ENCODE data around the gene ZNF30. TPM values are rescaled to one million over a fixed set of nuclear protein-coding genes. Genes with fewer than 3 reads are reported as not detected.

The ZNF30 gene
- total RNA-seq, 8 experiments from 2014 or later: 4.3 to 8.3 (median 6.9) TPM

DNA sequence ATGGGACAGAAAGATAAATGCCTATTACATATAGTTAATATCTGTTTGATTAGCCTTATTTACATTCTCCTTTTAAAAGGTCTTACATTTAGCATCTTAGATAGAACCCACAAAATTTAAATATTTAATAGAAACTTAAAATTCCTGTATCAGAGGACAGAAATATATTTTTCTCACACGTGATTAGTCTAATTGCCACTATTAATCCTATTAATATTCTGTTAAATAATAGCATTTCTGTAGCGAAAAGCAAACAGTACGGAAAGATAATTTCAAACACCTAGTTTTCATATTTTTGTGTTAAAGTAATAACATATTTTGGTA lies 380 bp upstream of the ZNF30 start:
- Histone ChIP-seq H3K4me1 (replicated peaks in 1 of 2) (peaks cover 3 to 9% of the 10 kb centered on the region in 2 donors), H3K4me3 (peak overlapping the region; percentile 53 to 86 (median 67)), H3K27ac (no peak overlapping the region)
- in situ Hi-C loops (cut with MboI; ENCODE audit: low pct_unique_long_range_greater_than_20kb in 2 of 9, low sequenced_read_pairs in 9 of 9, unreplicated experiment in 9 of 9): no loop called here
- WGBS, 10 experiments: 0 to 67% (median 56%) methylated on average over 1 to 3 of the region's 3 CpGs
- no peak for ATAC-seq (replicated peaks in 6 of 8)

DNA sequence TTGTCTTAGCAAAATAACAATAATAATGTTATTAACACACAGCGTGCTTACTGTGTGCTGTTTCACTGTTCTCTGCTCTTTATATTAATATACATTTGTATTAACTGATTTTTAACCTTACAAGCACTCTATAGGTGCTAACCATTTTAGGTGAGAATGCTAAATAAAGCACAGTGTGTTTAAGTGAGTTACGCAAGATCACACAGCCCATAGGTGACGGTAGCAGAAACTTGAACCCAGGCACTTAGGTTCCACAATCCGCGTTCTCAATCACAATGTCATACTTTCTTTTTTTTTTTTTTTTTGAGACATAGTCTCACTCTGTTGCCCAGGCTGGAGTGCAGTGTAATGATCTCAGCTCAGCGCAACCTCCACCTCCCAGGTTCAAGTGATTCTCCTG lies 5.8 kb downstream of the ZNF30 start:
- Histone ChIP-seq H3K4me3 (no peak overlapping the region), H3K4me1 (replicated peaks in 1 of 2) (peaks cover 3 to 4% of the 10 kb centered on the region in 2 donors), H3K27ac (no peak overlapping the region)
- in situ Hi-C loops (cut with MboI; ENCODE audit: low pct_unique_long_range_greater_than_20kb in 2 of 9, low sequenced_read_pairs in 9 of 9, unreplicated experiment in 9 of 9): no loop called here
- 83 to 100% (median 96%) methylated on average over 1 to 5 of the region's 6 CpGs for WGBS, 10 experiments
- no peak for ATAC-seq (replicated peaks in 6 of 8)

DNA sequence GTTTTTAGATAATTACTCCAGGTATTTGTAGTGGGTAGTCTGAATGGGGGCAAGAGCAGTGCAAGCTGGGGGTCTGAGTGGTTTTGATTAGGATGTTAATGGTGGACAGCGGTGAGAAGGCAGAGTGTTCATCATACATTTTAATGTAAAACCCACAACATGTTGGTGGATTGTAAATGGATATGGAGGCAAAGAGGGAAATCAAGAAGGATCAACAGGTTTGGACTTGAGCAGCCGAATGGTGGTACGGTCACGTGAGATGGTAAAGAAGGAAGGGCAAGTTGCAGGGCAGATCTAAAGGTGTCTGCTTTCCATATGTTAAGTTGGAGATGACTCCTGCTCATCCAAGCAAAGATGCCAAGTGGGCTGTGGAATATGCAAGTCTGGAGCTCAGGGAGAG lies 9.5 kb downstream of the ZNF30 start:
- ATAC-seq (replicated peaks in 6 of 8): no peak
- no peak overlapping the region for H3K27ac ChIP-seq
- in situ Hi-C loops (cut with MboI; ENCODE audit: low pct_unique_long_range_greater_than_20kb in 2 of 9, low sequenced_read_pairs in 9 of 9, unreplicated experiment in 9 of 9): no loop called here
- no peak overlapping the region for H3K4me3 ChIP-seq
- H3K4me1 ChIP-seq (replicated peaks in 1 of 2): no peaks in the 10 kb centered on the region
- WGBS, 10 experiments: 95 to 100% (median 100%) methylated on average over 1 to 4 of the region's 4 CpGs; no CpG with 5 or more reads in 3 of the 10 experiments

DNA sequence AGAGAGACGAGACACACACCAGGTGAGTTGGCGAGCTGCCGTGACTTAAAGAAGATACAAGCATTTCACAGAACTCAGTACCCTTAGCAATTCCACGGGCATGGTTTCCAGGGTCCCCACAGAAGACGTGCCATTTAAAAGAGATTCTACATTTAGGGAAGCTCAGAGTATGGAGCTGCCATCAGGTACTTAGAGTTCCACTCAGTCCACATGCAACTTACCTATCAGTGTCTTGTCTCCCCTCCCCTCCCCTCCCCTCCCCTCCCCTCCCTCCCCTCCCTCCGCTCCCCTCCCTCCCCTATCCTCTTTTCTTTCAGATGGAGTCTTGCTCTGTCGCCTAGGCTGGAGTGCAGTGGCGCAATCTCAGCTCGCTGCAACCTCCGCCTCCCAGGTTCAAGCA lies 12.2 kb downstream of the ZNF30 start:
- ATAC-seq (replicated peaks in 6 of 8): no peak
- Histone ChIP-seq H3K27ac (no peak overlapping the region), H3K4me3 (no peak overlapping the region), H3K4me1 (replicated peaks in 1 of 2) (no peaks in the 10 kb centered on the region)
- in situ Hi-C loops (cut with MboI; ENCODE audit: low pct_unique_long_range_greater_than_20kb in 2 of 9, low sequenced_read_pairs in 9 of 9, unreplicated experiment in 9 of 9): no loop called here
- WGBS, 10 experiments: 83 to 100% (median 90%) methylated on average over 1 to 3 of the region's 10 CpGs; no CpG with 5 or more reads in 7 of the 10 experiments

DNA sequence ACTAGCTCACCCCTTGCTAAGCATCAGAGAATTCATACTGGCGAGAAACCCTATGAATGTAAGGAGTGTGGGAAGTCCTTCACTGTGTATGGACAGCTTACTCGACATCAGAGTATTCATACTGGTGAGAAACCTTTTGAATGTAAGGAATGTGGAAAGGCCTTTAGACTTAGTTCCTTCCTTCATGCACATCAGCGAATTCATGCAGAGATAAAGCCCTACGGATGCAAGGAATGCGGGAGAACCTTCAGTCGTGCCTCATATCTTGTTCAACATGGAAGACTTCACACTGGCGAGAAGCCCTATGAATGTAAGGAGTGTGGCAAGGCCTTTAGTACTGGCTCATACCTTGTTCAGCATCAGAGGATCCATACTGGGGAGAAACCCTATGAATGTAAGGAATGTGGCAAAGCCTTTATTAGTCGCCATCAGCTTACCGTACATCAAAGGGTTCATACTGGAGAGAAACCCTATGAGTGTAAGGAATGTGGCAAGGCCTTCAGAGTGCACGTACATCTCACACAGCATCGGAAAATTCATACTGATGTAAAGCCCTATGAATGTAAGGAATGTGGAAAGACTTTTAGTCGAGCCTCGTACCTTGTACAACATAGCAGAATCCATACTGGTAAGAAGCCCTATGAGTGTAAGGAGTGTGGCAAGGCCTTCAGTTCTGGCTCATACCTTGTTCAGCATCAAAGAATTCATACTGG lies 17.3 kb downstream of the ZNF30 start:
- 77 to 100% (median 95%) methylated on average over 1 to 13 of the region's 13 CpGs for WGBS, 10 experiments
- ATAC-seq (replicated peaks in 6 of 8): no peak
- Histone ChIP-seq H3K4me1 (replicated peaks in 1 of 2) (no peaks in the 10 kb centered on the region), H3K27ac (no peak overlapping the region), H3K4me3 (no peak overlapping the region)
- in situ Hi-C loops (cut with MboI; ENCODE audit: low pct_unique_long_range_greater_than_20kb in 2 of 9, low sequenced_read_pairs in 9 of 9, unreplicated experiment in 9 of 9): no loop called here

DNA sequence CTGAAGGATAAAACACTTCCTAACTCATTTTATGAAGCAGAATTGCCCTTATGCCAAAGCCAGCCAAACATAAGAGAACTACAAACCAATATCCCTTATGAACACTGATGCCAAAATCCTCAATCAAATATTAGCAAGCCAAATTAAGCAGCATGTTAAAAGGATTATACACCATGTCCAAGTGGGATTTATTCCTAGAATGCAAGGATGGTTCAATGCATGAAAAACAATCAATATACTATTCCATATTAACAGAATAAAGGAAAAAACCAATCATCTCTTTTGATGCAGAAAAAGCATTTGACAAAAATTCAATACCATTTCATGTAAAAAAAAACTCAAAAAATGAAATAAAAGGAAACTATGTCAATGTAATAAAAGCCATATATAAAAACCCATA lies 26.4 kb downstream of the ZNF30 start:
- no peaks in the 10 kb centered on the region for H3K4me1 ChIP-seq (replicated peaks in 1 of 2)
- in situ Hi-C loops (cut with MboI; ENCODE audit: low pct_unique_long_range_greater_than_20kb in 2 of 9, low sequenced_read_pairs in 9 of 9, unreplicated experiment in 9 of 9): no loop called here
- ATAC-seq (replicated peaks in 6 of 8): no peak
- no peak overlapping the region for H3K27ac ChIP-seq
- no peak overlapping the region for H3K4me3 ChIP-seq

DNA sequence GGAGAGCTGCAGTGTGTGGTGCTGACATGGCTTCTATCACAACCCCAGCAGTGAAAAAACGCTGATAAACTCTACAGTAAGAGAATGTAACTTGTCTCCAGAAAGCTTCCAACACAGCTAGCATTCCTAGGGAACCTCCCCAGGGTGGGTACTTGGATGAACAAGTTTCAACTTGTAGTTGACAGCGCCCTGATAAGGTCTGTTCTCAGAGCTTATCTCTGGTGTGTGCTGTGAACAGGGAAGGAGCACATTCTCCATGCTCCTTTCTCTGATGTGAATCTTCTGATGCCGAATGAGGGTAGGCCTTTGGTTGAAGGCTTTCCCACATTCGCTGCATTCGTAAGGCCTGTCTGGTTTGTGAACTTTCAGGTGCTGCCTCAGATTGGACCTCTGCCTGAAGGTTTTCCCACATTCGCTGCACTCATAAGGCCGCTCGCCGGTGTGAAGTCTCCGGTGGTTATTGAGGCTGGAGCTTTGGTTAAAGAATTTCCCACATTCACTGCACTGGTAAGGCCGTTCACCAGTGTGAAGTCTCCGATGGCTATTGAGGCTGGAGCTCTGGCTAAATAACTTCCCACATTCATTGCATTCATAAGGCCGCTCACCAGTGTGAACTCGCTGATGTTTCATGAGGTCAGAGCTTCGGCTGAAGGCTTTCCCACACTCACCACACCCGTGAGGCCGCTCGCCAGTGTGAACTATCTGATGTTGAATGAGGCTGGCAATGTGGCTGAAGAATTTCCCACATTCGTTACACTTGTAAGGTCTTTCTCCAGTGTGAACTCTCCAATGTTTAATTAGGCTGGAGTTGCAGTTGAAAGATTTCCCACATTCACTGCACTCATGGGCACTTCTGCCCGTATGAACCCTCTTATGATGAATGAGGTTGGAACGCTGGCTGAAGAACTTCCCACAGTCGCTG lies 31.4 kb downstream of the ZNF30 start:
- in situ Hi-C loops (cut with MboI; ENCODE audit: low pct_unique_long_range_greater_than_20kb in 2 of 9, low sequenced_read_pairs in 9 of 9, unreplicated experiment in 9 of 9): no loop called here
- ATAC-seq (replicated peaks in 6 of 8): no peak
- Histone ChIP-seq H3K4me1 (replicated peaks in 1 of 2) (peaks cover 0 to 5% of the 10 kb centered on the region in 2 donors), H3K4me3 (no peak overlapping the region), H3K27ac (no peak overlapping the region)
- 67 to 100% (median 91%) methylated on average over 1 to 21 of the region's 22 CpGs for WGBS, 10 experiments

DNA sequence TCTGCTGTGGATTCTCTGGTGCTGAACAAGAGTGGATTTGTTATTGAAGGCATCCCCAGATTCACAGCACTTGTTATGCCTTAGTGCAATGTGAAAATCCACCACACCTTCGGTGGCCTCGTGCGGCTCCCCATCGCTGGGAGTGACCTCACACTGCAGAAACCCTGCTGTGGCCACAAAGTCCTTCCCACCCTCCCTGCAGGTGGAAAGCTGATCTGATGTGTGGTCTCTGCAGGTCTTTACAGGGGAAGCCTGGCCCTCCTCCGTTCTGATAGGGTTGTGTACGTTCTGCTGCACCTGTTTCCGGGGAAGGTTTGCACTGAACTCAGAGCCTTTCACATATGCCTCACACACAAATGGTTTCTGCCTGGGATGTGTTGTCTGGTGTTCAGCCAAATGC lies 32.3 kb downstream of the ZNF30 start:
- Histone ChIP-seq H3K27ac (no peak overlapping the region), H3K4me1 (replicated peaks in 1 of 2) (peaks cover 0 to 5% of the 10 kb centered on the region in 2 donors), H3K4me3 (no peak overlapping the region)
- WGBS, 10 experiments: 84 to 100% (median 91%) methylated on average over 2 to 7 of the region's 7 CpGs; no CpG with 5 or more reads in 6 of the 10 experiments
- ATAC-seq (replicated peaks in 6 of 8): no peak
- in situ Hi-C loops (cut with MboI; ENCODE audit: low pct_unique_long_range_greater_than_20kb in 2 of 9, low sequenced_read_pairs in 9 of 9, unreplicated experiment in 9 of 9): no loop called here

DNA sequence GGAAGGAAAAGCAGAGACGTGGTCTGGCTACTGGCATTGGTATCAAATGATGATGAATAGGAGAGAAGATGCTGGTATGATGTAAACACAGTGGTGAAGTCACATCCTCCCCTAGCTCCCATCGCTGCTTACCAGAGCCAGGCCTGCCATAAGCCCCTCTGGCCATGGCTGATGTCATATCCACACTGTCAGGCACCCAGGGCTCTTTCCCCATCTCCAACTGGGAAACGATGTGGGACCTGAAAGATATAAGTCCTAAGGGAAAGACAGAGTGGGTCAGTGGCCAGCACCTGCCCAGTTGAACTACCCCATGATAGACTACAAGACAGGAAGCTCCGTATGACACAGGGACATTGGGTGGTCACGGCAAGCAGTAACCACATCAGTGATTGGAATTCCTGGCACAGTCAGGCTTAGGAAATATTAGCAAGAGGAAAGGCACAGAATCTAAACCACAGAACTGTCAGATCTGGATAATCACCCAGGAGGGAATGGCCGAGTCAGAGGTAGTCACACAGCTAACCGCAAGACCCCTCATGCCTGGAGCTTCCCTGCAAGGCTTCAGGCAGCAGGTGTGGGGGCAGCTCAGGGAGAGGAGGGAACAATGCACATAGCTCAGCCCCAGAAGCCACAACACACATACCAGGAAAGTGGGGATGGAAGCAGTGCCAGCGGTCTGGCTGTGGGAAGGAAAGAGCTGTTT lies 33.6 kb downstream of the ZNF30 start:
- peaks cover 0 to 5% of the 10 kb centered on the region in 2 donors for H3K4me1 ChIP-seq (replicated peaks in 1 of 2)
- H3K4me3 ChIP-seq: no peak overlapping the region
- WGBS, 10 experiments: 49 to 94% (median 84%) methylated on average over 1 to 5 of the region's 8 CpGs; no CpG with 5 or more reads in 4 of the 10 experiments
- H3K27ac ChIP-seq: no peak overlapping the region
- in situ Hi-C loops (cut with MboI; ENCODE audit: low pct_unique_long_range_greater_than_20kb in 2 of 9, low sequenced_read_pairs in 9 of 9, unreplicated experiment in 9 of 9): no loop called here
- no peak for ATAC-seq (replicated peaks in 6 of 8)

DNA sequence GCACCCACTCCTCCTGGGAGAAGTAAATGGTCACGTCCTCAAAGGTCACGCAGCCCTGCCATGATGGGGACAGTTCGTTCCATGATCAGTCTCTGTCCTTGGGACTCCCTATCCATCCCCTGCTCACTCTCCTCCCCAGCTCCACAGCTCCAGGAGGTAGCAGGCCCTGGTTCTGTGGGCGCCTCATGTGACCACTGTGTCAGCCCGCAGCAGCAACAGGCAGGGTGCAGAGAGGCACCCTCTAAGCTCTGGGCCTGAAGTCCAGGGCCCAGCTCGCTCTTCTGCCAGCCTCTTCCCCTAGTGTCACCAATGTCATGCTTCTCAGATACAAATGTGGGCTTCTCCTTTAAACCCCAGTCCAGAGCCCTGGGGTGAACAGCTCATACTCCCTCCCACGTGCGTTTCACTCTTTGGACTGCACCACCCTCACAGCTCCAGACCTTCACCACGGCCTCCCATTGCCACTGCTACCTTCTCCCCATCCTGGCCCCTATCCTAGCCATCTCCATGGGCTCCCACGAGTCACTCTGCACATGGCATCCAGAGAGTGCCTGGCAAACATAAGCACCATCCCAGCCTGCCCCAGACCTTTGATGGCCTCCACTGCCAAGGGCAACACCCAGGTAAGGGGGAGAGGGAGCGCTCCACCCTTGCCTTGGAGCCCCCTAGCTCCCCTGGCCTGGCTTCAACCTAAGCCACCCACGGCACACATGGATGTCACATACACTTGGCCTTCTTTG lies 34.4 kb downstream of the ZNF30 start:
- no peak overlapping the region for H3K4me3 ChIP-seq
- no peak for ATAC-seq (replicated peaks in 6 of 8)
- peaks cover 0 to 5% of the 10 kb centered on the region in 2 donors for H3K4me1 ChIP-seq (replicated peaks in 1 of 2)
- in situ Hi-C loops (cut with MboI; ENCODE audit: low pct_unique_long_range_greater_than_20kb in 2 of 9, low sequenced_read_pairs in 9 of 9, unreplicated experiment in 9 of 9): no loop called here
- 83 to 100% (median 97%) methylated on average over 2 to 8 of the region's 12 CpGs; no CpG with 5 or more reads in 6 of the 10 experiments for WGBS, 10 experiments
- H3K27ac ChIP-seq: no peak overlapping the region

DNA sequence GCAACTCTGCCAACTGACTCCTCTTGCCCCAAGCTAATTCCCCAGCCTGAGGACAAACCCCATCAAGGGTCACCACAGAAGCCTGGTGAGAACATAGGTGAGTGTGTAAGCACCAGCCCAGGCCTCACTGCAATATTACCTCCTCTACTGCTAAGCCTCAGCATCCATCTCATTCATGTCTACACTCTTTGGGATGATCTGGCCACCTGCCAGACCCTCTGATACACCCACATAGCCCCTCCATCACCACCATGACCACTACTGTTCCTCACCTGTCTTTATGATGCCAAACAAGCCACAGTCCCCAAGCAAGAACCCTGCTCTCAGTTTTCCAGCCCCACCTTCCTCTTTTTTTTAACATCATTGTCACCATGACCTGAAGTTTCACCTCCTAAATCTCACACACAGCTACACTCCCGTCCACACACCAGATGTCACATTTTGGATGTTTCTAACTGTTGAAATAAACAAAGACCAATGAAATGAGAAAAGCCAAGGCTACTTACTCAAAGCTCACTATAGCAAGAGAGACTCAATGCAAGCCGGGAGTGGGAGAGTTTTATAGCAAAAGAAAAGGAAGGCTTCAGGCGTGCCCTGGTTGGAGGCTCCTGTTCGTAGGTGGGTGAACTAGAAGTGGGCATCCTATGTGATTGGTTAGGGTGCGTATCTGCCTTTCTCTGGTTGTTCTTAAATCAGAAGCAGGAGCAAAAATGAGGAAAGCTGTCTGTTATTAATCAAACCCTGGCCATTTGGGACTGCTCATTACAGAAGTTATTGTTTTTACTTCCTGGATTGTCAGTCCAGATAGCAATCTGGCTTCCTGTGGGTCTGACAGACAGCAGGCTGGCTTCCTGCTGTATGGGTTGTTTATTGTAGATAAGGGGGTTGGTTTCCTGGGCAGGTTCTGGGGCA lies 35.3 kb downstream of the ZNF30 start:
- ATAC-seq (replicated peaks in 6 of 8): no peak
- 20 to 100% (median 90%) methylated on average over 1 to 5 of the region's 5 CpGs; no CpG with 5 or more reads in 3 of the 10 experiments for WGBS, 10 experiments
- in situ Hi-C loops (cut with MboI; ENCODE audit: low pct_unique_long_range_greater_than_20kb in 2 of 9, low sequenced_read_pairs in 9 of 9, unreplicated experiment in 9 of 9): no loop called here
- Histone ChIP-seq H3K4me1 (replicated peaks in 1 of 2) (peaks cover 0 to 5% of the 10 kb centered on the region in 2 donors), H3K4me3 (peak overlapping the region in 1 of 5 donors; percentile 74), H3K27ac (no peak overlapping the region)
